Measurements from ENCODE around the gene EFNA5. TPM values are rescaled to one million over a fixed set of nuclear protein-coding genes. Genes with fewer than 3 reads are reported as not detected.

Gene EFNA5
- total RNA-seq, 1 experiment from 2014 or later, result 0.54 TPM

DNA sequence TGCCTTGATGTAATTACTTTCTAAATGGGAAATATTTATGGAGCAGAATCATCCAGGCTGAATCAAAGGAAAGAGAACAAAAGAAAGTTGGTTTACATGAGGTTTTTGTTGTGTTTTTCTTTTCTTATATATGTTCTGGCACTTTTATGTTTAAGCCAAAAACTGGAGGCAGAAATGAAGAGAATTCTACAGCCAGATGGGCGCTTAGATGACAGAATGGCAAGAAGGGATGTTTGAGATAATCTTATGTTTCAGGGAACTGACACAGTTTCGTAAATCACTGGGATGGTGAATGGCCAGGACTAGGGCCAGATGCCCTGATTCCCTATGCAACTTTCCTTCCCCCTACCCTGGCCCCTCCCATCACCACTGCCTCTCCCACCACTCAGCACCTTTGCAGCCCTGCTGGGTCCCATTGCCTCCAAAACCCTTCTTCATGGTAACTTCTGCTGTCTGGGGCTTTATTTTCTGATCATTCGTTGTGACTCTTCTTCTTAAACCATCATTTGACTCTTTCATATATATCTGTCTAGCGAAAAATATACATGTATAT lies 111.8 kb downstream of the EFNA5 start:
- no peak for DNase-seq (ENCODE audit: low spot score)
- in situ Hi-C loops (cut with HindIII; ENCODE audit: low sequenced_read_pairs), result no loop called here

DNA sequence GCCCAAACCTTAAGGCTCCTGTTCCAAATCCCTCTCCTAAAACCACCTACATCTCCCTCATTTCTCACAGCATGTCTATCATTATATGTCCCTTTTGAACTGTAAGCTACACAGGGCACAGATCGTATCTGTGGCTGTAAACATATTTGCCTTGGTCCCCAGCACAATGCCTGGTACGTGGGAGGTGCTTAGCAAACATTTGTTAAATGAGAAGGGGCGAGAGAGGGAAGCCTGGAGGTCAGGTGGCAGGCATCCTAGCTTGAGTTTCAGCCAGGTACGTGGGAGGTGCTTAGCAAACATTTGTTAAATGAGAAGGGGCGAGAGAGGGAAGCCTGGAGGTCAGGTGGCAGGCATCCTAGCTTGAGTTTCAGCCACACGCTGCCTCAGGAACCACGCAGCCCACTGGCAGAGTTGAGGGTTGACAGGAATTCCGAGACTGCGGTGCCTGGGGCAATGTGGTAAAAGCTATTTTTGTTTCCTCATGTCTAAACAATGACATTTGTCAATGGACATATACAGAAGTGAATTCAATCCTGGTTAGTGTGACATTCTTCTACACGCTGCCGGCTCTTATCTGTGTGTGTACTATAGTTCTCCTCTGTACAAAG lies 113.6 kb downstream of the EFNA5 start:
- in situ Hi-C loops (cut with HindIII; ENCODE audit: low sequenced_read_pairs), result no loop called here
- DNase-seq (ENCODE audit: low spot score), result no peak

DNA sequence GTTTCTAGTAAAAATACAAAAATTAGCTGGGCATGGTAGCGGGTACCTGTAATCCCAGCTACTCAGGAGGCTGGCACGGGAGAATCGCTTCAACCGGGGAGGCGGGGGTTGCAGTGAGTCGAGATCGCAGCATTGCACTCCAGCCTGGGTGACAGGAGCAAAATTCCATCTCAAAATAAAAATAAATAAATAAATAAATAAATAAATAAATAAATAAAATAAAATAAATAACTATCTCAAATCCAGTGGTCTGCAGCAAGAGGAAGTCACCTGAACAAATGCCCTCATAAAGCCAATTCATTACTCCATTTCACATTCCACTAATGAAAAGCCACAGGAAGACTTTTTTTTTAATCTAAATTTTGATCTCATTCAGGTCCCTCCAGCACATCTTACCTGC lies 114.2 kb downstream of the EFNA5 start:
- no peak for DNase-seq (ENCODE audit: low spot score)
- in situ Hi-C loops (cut with HindIII; ENCODE audit: low sequenced_read_pairs), result no loop called here

DNA sequence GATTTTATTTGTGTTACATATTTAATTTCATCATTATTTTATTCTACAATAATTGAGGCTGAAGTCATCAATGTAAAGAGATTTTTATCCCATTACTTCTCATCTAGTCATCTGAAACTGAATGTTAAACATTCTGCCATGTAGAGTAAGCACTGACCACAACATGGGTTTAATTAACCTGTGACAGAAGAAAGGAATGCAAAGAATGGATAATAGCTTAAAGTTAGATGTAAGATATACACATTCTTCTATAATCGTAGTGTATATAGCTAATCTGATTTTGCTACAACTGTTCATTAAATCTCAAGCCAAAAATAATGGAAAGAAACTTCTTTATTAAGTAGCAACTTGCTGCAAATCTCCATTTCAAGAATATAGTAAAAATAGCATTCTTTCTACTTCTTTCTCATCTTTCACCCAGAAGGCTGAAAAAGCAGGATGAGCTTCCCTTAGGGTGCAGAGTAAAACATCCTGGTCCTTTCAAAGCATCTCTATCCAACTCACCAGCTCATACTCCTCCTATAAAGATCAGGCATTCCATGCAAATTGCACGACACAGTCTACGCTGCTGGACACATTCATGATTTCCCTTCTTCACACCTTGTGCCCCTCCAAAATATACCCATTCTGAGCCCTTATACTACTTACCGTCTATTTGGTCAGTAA lies 115.2 kb downstream of the EFNA5 start:
- in situ Hi-C loops (cut with HindIII; ENCODE audit: low sequenced_read_pairs), result no loop called here
- DNase-seq (ENCODE audit: low spot score), result no peak

DNA sequence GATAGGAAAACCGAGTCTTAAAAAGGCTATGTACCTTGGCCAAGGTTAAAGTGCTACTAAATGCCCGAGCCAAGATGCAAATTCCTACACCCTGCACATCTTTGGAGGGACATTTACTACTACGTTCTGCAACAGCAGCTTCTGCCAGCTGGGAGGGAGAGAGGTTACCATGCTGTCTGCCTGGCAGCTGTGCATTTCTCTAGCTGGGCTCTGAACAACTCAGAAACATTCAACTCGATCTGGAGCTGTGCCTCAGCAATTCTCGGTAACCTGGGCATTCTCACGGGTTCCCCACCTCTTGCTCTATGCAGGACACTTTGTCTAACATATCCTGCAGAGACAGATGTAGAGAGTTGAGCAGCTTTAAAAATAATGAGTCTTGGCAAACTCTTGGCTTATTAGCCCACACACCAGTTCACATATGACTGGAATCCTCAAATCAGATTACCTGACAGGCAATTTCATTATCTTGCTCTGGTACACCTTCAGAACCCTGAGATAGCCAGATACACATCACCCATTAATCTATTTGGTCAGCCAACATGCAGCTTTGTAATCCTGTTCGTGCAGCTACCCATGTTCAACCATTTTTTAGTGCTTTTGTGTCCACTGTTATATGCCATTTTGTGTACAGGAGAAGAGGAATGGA lies 115.8 kb downstream of the EFNA5 start:
- no peak for DNase-seq (ENCODE audit: low spot score)
- in situ Hi-C loops (cut with HindIII; ENCODE audit: low sequenced_read_pairs), result no loop called here

DNA sequence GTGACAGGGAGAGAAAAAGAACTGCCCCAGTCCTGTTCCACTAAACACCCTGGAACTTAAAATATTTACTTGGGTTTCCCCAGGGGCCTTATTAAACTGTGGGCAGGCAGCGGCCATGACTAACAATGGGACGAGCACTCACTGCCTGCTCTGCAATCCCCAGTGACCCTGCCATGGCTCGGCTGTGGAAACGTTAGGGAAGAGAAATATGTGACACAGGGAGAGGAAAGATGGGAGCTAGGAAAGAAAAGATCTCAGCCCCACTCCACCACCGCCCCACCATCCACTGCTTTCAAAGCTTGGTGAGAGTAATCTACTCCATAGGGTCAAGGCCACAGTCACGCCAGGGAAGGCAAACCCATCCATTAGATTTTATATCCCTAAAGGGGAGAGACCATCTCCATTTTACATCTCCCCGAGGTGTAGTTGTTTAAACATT lies 117.6 kb downstream of the EFNA5 start:
- DNase-seq (ENCODE audit: low spot score), result no peak
- in situ Hi-C loops (cut with HindIII; ENCODE audit: low sequenced_read_pairs), result no loop called here

DNA sequence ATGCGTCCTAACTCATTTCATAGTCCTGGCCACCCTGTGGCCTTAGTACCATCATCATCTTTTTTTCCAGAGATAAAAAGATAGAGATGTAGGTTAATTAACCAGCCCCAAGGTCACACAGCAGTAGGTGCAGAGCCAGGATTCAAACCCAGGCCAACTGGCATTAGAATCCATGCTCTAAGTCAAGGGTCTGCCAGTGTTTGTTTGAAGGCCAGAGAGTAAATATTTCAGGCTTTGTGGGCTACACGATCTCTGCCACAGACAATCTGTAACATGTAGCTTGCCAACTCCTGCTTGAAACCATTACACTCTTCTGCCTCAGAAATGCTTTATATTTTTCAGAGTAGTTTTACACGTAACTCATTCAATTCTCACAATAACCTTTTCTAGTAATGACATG lies 119.6 kb downstream of the EFNA5 start:
- DNase-seq (ENCODE audit: low spot score), result no peak
- in situ Hi-C loops (cut with HindIII; ENCODE audit: low sequenced_read_pairs), result no loop called here

DNA sequence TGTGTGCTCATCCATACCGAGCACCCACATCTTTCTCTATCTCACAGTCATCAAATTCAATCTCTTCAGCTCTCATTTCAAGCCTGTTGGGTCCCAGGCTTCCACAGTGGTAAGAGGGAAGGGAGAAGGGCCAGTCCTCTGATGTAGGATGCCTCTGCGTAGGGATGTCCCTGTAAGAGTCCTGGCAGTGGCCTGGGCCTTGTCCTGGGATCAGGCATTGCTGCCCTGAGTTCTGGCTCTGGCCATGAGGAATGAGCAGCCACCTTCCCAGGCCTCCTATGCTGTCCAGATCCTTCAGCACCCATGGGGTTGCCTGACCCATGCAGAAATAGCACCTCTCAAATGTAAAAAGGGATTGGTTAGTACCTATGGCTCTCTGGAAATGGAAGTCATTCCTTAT lies 121.2 kb downstream of the EFNA5 start:
- DNase-seq (ENCODE audit: low spot score), result no peak
- in situ Hi-C loops (cut with HindIII; ENCODE audit: low sequenced_read_pairs), result no loop called here

DNA sequence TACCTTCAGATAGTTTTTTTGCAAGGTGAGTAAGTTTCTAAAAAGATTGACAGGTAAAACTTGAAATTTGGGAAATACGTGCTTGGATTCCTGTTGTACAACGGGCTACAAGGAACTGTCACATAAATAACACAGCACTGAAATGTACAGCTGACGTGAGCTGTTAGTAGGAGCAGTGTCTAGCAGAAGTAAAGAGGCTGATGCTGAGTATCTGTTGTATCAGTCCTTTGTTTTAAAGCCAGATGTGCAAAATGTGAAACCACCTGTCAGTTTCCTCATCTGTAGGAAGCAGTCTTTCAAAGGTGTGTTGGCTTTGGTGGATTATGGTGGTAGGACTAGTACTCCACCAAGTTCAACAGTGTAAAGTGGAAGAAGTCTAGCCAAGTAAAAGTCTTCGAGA lies 122.3 kb downstream of the EFNA5 start:
- no peak for DNase-seq (ENCODE audit: low spot score)
- in situ Hi-C loops (cut with HindIII; ENCODE audit: low sequenced_read_pairs), result no loop called here

DNA sequence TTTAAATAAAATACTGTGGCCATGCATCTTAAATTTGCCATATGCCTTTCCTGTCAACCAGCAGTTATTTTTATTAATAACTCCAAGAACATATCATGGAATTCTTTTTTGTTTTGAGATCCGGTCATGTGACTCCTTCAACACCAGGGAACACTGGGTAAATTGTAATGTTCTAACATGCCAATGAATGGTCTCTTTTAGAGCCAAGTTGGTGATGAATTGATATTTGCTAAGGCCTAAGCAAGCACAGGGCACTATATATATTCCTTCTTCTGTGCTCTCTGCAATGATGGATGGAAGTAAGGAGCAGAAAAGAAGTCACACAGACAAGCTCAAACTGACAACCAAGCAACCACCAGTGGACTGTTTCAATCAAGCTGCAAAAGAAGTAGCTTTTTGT lies 124.0 kb downstream of the EFNA5 start:
- in situ Hi-C loops (cut with HindIII; ENCODE audit: low sequenced_read_pairs), result no loop called here
- DNase-seq (ENCODE audit: low spot score), result no peak

DNA sequence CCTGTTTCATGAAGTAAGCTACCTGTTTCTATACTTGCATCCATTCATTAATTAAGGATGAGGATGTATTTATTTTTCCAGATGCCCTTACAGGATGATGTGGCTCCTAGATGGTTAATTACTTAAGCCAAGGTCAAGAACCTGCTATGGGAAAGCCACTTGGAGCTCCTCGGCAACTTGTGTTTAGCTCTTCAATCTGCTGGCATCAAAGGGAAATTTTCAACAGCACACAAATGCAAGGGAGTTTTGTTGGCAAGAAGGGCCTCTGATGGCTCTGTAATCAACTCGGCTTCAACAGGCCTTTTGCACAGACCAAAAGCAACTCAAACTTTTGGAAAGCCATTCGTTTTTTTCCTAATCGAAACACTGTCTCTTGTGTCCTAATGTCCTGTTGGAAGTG lies 125.3 kb downstream of the EFNA5 start:
- DNase-seq (ENCODE audit: low spot score), result no peak
- in situ Hi-C loops (cut with HindIII; ENCODE audit: low sequenced_read_pairs), result no loop called here

DNA sequence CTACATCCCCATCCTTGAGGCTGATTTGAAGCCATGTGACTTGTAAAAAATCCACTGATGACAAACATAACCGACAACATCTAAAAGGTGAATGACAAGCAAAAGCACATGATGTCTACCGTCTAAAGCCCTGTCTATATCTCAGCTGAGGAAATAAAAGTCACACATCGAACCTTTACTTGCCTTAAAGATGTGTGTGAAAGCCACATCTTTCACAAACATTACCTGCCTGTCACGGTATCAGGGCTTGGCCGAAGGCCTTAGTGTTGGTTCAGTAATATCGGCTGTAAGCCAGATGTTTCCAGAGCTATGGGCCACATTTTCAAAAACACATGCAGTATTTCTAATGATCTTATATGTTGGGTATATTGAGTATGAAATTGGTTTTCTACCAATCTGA lies 125.8 kb downstream of the EFNA5 start:
- in situ Hi-C loops (cut with HindIII; ENCODE audit: low sequenced_read_pairs), result no loop called here
- DNase-seq (ENCODE audit: low spot score), result no peak

DNA sequence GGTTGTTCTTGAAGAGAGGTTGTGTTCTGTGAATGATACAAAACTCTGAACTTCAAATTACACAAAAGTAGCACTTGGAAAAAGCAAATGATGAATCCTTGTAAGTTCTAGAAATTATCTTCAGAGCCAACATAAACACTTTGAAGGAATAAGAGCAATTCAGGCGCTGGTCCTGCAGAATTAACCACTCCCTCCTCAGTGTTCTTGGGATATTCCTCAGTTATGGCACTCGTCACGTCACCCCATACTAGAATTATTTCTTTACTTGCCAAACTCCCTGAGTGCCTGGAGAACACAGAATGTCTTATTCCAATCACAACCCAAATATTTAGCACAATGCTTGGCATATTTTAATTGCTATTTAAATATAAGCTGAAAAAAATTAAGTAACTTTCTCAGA lies 126.3 kb downstream of the EFNA5 start:
- DNase-seq (ENCODE audit: low spot score), result no peak
- in situ Hi-C loops (cut with HindIII; ENCODE audit: low sequenced_read_pairs), result no loop called here

DNA sequence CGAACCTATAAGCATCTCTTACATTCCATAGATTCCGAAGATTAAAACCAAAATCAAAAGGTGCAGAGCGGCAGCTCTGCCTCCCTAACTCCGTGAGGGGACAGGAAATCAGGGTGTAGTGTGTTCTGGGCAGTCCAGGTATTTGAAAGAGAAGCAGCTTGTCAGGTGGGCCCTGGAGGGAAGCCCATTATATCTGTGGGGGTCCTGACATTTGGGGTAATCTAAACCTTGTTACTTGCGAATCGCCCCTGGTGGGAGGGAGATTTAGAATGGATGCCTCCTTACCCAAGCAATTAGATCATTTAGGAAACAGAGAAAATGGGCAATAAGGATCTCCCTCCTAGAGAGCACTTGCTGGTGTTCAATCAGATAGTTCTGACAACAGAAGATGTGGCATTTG lies 126.9 kb downstream of the EFNA5 start:
- DNase-seq (ENCODE audit: low spot score), result no peak
- in situ Hi-C loops (cut with HindIII; ENCODE audit: low sequenced_read_pairs), result no loop called here

DNA sequence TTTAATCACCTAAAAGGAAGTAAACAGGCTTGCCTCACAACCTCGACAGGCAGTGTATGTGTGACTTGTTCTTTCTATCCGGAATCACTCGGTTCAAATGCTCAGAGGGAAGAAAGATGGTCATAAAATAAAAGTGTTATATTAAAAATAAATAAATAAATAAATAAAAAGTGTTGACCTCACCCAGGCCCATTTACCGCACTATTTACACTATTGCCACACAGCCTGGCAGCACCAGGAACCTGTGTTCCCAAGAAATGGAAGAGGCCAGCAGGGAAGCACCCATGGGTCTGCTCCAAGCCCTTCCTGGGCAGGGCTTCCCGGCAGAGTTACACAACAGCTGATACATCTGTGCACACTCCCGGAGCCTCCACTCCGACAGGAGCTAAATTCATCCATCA lies 127.9 kb downstream of the EFNA5 start:
- no peak for DNase-seq (ENCODE audit: low spot score)
- in situ Hi-C loops (cut with HindIII; ENCODE audit: low sequenced_read_pairs), result no loop called here

DNA sequence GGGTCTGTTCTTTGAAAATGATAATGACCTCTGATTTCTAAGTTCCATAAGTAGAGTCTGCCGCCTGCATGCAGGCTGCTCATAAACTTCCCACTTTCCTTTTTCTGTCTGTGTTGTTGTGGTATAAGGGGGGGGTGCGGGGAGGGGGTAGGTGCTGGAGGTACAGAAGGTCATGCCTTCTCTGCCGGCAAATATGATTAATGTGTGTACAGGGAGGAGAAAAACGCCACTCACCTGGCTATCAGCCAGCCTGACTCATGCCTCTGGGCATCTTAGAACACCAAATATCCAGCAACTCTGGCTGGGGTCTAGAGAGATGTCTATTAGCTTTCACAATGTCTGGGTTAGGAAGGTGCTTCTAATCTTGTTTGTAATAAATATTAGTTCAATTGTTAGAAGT lies 128.3 kb downstream of the EFNA5 start:
- in situ Hi-C loops (cut with HindIII; ENCODE audit: low sequenced_read_pairs), result no loop called here
- DNase-seq (ENCODE audit: low spot score), result no peak

DNA sequence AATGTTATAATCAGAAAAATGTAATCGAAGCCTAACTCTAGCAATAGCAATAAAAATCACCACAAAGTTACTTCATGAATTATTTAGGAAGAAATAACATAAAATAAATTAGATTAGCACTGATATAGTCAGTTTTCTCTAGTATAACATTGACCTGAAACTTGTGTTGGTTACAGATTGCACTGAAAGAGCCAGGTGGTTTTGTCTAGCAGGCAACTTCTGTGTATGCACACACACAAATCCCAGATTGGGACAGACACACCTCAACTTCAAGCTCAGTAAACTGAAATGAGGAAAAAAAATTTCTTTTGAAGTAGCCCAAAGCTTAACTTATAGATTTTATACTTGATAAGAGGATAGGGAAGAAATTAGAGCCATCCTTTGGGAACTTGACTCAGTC lies 129.3 kb downstream of the EFNA5 start:
- no peak for DNase-seq (ENCODE audit: low spot score)
- in situ Hi-C loops (cut with HindIII; ENCODE audit: low sequenced_read_pairs), result no loop called here

DNA sequence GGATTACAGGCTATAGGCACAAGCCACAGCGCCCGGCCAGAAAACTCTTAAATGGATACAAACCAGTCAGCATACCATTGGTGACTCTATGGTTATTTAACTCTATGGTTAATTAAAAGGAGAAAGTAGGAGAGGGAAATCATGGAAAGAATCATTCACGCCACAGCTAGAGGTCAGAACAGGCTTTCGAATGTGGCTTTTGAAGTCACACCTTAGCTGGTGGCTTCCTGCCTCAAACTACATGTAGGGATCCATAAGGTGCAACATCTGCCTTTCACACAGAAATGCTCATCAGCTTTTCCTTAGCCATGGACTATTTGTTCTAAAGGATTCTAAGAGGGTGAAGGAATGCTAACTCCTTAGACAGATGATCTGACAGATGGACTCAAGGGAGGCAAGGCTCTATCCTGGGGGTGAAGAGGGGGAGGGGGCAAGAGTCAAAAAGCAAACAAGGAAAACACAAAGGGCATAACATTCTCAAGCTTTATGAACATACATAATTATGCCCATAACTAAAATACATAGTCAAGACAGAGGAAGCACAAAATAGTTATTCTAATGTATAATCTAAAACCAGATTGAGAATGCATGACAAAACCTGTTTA lies 130.9 kb downstream of the EFNA5 start:
- no peak for DNase-seq (ENCODE audit: low spot score)

DNA sequence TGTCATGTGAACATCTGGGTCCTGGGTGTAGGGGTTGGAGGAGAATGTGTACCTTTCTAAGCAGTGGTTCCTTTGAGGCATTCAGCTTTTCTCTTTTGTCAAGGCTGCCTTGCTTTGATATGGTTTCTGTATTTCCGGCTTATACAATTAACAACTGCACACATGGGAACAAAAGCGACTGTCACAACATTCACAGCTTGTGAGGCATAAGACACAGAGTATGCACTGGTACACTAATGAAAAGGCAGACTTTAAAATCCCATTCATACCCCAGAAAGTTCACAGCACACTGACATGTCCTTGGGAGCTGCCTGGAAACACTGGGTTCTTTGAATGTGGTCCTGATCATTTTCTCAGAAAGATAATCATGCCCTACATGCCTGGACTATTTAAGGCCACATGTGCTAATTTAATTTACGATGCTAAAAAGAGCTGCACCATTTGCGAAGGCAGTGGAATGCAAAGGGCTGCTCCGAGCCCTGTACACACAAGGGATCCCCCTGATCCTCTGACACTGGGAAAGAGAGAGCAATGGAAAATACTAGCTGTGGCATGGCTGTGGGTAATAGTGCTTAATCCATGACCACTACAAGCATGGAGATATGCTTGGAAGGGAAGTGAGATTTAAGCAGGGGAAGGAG lies 131.8 kb downstream of the EFNA5 start:
- in situ Hi-C loops (cut with HindIII; ENCODE audit: low sequenced_read_pairs), result no loop called here
- DNase-seq (ENCODE audit: low spot score), result no peak

More for the DNA sequence above, 130.9 kb downstream of the EFNA5 start:
- in situ Hi-C loops (cut with HindIII; ENCODE audit: low sequenced_read_pairs), result no loop called here

DNA sequence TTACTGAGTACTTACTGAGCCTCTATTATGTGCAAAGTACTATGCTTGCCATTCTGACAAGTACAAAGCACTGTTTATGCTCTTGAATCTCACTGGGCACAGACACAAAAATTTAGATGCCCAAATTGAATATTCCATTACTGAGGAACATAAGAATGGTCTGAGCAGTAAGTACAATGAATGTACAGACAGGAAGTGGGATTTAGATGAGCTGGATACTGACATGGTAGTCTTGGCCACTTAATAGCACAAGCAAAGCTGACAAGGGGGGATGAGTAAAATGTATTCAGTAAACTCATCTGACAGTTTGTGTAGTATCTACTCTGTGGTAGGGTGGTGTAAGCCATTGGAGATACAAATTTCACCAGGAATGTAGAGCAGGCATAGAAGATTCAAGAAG lies 132.4 kb downstream of the EFNA5 start:
- DNase-seq (ENCODE audit: low spot score), result no peak
- in situ Hi-C loops (cut with HindIII; ENCODE audit: low sequenced_read_pairs), result no loop called here

Data from G401 (cell line).